HFFc6 (cell line): ENCODE measurements around the gene HS3ST1. TPM values are rescaled to one million over a fixed set of nuclear protein-coding genes. Genes with fewer than 3 reads are reported as not detected.
"Not testable (repeated sequence)": the region's sequence is repeated elsewhere in the genome, so short reads cannot be mapped to it uniquely, and the experiment has no call there.

Experiments
- DNase-seq: peaks from one replicate; pipeline ENCODE4 v3.0.0-alpha.2; 2018
- H3K27ac Mint-ChIP-seq: 2 replicates; pipeline ENCODE4 v1.8.0; 2020; ENCODE audit warnings: mild to moderate bottlenecking, mixed read lengths
- H3K27me3 Mint-ChIP-seq: 2 replicates; pipeline ENCODE4 v1.8.0; 2021; ENCODE audit warnings: mild to moderate bottlenecking, moderate library complexity, mixed read lengths; ENCODE audit not compliant: insufficient read depth
- H3K36me3 Mint-ChIP-seq: 2 replicates; pipeline ENCODE4 v1.8.0; 2021; ENCODE audit warnings: low read depth, mixed read lengths
- H3K4me1 Mint-ChIP-seq: 2 replicates; pipeline ENCODE4 v1.8.0; 2020; ENCODE audit warnings: low read depth, mixed read lengths
- H3K4me3 Mint-ChIP-seq: 2 replicates; pipeline ENCODE4 v1.8.0; 2020; ENCODE audit warnings: mild to moderate bottlenecking, moderate library complexity, mixed read lengths
- H3K9me3 Mint-ChIP-seq: 2 replicates; pipeline ENCODE4 v1.8.0; 2020; ENCODE audit warnings: mild to moderate bottlenecking, mixed read lengths
- total RNA-seq, 6 experiments: library from RNA; stranded (reverse); fragmentation: NEBNext Ultra II Directional; extraction: Animal tissue kit (Norgen Biotek cat#: 25700); gene quantifications; 2 replicates in 1 of 6; 3 replicates in 5 of 6; pipeline ENCODE4 v1.2.3, GENCODE V29; 2021
- TF ChIP-seq, protein P1 (sequence below): fragments of 200-600 bp; sonication (generic); IDR thresholded peaks from 2 replicates; pipeline ENCODE4 v1.5.0; 2021; ENCODE audit warnings: antibody characterized with exemption, mild to moderate bottlenecking

HS3ST1 gene
- total RNA-seq, 6 experiments from 2014 or later: not detected

DNA sequence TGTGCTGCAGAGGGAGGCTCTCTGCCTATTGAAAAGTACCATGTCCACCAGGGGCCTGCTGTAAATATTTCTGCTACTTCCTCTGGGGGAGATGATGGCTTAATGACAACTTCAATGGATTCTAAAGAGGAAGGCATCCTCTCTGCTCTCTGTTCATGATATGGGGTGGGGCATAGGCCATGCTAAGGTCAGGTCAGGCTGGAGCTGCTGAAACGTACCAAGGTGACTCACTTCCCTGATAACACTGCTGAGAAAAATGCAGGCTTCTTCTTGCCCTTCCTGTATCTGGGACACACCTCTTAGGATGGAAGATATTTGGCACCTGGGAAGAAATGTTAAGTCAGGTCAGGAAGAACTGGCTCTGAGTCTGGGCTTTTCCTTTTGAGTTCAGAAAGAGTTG is 31.5 kb downstream of the HS3ST1 start:
- H3K4me3 Mint-ChIP-seq: no peak overlapping the region
- no peaks in the 10 kb centered on the region for H3K36me3 Mint-ChIP-seq
- no peaks in the 10 kb centered on the region for H3K4me1 Mint-ChIP-seq

DNA sequence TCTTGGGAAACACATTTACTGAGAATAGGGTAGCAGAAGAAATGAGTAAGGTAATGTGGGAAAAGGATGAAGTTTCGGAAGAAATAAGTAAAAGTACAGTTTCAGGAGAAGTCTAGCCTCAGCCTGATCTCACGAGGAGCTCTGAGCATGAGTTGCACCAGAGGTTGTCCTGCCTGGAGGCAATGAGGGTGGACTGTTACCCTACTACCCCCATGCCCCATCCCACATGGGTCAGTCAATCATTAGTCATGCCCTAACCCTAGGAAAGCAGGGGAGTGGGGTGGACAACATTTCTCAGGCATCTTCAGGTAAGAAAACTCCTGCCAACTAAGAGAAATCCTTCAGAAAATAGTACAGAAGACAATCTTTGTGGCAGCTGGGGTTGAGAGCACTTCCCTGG is 35.1 kb downstream of the HS3ST1 start:
- H3K4me1 Mint-ChIP-seq: no peaks in the 10 kb centered on the region
- no peak for DNase-seq
- TF ChIP-seq, protein P1, sequence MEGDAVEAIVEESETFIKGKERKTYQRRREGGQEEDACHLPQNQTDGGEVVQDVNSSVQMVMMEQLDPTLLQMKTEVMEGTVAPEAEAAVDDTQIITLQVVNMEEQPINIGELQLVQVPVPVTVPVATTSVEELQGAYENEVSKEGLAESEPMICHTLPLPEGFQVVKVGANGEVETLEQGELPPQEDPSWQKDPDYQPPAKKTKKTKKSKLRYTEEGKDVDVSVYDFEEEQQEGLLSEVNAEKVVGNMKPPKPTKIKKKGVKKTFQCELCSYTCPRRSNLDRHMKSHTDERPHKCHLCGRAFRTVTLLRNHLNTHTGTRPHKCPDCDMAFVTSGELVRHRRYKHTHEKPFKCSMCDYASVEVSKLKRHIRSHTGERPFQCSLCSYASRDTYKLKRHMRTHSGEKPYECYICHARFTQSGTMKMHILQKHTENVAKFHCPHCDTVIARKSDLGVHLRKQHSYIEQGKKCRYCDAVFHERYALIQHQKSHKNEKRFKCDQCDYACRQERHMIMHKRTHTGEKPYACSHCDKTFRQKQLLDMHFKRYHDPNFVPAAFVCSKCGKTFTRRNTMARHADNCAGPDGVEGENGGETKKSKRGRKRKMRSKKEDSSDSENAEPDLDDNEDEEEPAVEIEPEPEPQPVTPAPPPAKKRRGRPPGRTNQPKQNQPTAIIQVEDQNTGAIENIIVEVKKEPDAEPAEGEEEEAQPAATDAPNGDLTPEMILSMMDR: no peak
- no peaks in the 10 kb centered on the region for H3K27me3 Mint-ChIP-seq
- no peak overlapping the region for H3K4me3 Mint-ChIP-seq
- no peak overlapping the region for H3K27ac Mint-ChIP-seq
- H3K9me3 Mint-ChIP-seq: peaks cover 35% of the 10 kb centered on the region
- peaks cover 2% of the 10 kb centered on the region; the same call in 1 of the 2 replicates for H3K36me3 Mint-ChIP-seq

More for the DNA sequence above, 31.5 kb downstream of the HS3ST1 start:
- Mint-ChIP-seq H3K9me3 (peaks cover 49% of the 10 kb centered on the region), H3K27me3 (no peaks in the 10 kb centered on the region), H3K27ac (no peak overlapping the region)
- DNase-seq: no peak
- TF ChIP-seq, protein P1: no peak

DNA sequence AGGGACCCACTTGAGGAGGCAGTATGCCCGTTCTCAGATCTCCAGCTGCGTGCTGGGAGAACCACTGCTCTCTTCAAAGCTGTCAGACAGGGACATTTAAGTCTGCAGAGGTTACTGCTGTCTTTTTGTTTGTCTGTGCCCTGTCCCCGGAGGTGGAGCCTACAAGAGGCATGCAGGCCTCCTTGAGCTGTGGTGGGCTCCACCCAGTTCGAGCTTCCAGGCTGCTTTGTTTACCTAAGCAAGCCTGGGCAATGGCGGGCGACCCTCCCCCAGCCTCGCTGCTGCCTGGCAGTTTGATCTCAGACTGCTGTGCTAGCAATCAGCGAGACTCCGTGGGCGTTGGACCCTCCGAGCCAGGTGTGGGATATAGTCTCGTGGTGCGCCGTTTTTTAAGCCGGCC is 44.6 kb downstream of the HS3ST1 start:
- H3K9me3 Mint-ChIP-seq: peaks cover 38% of the 10 kb centered on the region
- not testable (repeated sequence) for H3K4me1 Mint-ChIP-seq, H3K36me3 Mint-ChIP-seq, H3K27me3 Mint-ChIP-seq, H3K4me3 Mint-ChIP-seq, H3K27ac Mint-ChIP-seq, DNase-seq

DNA sequence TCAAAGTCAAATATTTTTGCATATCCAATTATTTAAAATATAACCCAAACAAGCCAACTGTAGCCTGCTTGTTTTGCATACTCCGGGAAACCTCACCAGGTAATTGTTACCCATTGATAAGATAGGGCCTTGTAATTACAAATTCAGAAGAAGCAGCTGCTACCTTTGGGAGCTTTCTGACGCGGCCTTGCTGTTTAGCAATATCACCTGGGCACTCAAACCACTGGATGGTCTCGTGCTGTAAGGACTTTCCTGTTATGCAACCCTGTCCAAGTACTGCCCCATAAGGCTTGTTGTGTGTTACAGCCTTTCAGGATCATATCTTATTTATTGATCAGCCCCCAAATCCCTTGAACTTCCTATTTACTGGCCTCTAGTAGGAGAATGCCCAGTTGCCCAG is 52.1 kb downstream of the HS3ST1 start:
- Mint-ChIP-seq H3K27me3 (no peaks in the 10 kb centered on the region), H3K27ac (no peak overlapping the region), H3K4me1 (no peaks in the 10 kb centered on the region), H3K9me3 (no peaks in the 10 kb centered on the region; the same call in none of the 2 replicates), H3K36me3 (no peaks in the 10 kb centered on the region), H3K4me3 (no peak overlapping the region)
- TF ChIP-seq, protein P1: no peak
- DNase-seq: no peak

DNA sequence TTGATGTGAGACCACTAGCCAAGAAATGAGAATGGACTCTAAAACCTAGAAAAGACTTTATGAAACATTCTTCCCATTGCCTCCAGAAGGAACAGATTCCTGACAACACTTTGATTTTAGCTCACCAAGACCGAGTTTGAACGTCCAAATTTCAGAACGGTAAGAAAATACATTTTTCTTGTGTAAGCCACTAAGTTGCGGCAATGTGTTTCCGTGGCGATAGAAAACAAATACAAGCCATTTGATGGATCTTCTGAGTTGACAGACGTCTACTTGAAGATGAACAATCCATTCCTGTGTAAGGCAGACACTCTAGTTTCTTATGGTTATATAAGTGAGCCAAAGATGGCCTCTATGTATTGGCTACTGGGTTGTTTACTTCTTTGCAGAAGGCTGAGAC is 52.5 kb downstream of the HS3ST1 start:
- Mint-ChIP-seq H3K27ac (no peak overlapping the region), H3K27me3 (no peaks in the 10 kb centered on the region), H3K36me3 (no peaks in the 10 kb centered on the region), H3K9me3 (no peaks in the 10 kb centered on the region; the same call in none of the 2 replicates), H3K4me3 (no peak overlapping the region), H3K4me1 (no peaks in the 10 kb centered on the region)
- TF ChIP-seq, protein P1: no peak
- DNase-seq: no peak

DNA sequence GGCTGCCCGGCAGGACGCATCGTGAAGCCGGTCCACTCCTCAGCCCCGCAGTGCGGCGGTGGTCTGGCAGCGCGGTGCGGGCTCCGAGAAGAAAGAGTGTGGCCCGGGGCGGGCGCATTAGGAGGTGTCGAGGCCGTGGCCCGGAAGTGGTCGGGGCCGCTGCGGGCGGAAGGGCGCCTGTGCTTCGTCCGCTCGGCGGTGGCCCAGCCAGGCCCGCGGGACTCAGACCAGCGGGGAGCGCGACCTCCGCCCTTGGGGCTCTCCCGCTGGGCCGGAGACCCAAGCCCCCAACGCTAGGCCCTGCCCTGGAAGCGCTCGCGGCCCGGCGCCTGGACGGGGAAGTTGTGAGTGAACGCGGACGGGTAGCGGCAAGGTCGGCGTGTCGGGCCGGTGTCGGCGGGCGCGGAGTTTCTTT is 60.0 kb downstream of the HS3ST1 start:
- no peak overlapping the region for H3K4me3 Mint-ChIP-seq
- H3K9me3 Mint-ChIP-seq: peaks cover 35% of the 10 kb centered on the region
- DNase-seq: no peak
- no peaks in the 10 kb centered on the region for H3K36me3 Mint-ChIP-seq
- TF ChIP-seq, protein P1: no peak
- H3K27me3 Mint-ChIP-seq: no peaks in the 10 kb centered on the region
- H3K27ac Mint-ChIP-seq: no peak overlapping the region
- H3K4me1 Mint-ChIP-seq: no peaks in the 10 kb centered on the region
